ENCODE data around the gene SSB. TPM values are rescaled to one million over a fixed set of nuclear protein-coding genes. Genes with fewer than 3 reads are reported as not detected.

SSB gene
- total RNA-seq (10 to 100 TPM; 14.1 to 36.7 (median 25.0) TPM), polyA plus RNA-seq (10 to 100 TPM; 24.7 to 59.6 TPM)

DNA sequence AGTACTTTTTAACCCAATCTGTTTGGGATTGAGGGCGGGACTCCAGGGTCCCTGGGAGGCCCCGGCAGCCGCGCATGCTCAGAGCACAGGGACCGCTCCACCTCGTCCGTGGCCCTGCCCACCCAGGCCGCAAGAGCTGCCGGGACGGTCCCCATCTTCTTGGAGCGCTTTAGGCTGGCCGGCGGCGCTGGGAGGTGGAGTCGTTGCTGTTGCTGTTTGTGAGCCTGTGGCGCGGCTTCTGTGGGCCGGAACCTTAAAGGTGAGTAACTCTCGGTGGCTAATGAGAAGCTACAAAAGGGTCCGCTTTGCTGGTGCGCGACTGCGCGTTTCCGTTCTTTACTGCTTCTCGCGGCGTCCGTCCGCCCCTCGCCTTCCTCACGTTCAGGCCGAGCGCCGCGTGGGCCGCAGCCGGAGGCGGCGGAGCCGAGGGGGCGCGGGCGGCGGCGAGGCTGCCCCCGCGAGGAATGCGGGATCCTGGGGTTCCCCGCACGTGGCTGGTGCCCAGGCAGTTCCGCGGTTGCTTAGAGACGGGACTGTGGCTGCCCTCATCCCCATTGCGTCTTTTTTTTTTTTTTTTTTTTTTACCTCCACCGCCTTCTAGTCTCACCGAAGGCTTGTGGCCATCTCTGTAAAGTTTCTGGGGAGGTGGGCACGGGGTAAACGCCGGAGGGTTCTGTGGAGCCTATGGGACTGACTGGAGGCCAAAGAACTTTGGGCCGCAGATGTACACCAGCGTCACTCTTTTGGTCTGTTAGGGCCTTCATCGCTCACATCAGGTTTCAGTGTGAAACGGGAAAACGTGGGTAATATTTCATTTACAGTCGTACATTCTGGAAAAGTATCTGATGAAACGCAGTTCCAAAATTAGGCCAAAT is at the start of gene SSB:
Gene SSB, plus strand, starts transcription at position 154 of the 875 bp plus-strand sequence. CDS start 2,090 bp downstream, outside the sequence.
- Histone ChIP-seq H3K27ac (peak within 1 kb of the TSS; percentile 44 to 84 (median 68)), H3K4me1 (peaks cover 0 to 7% (median 0%) of the 10 kb centered on the region in 3 donors), H3K4me3 (peak within 1 kb of the TSS; percentile 61 to 92 (median 78)), H3K27me3 (no peaks in the 10 kb centered on the region), H3K36me3 (no peaks in the 10 kb centered on the region), H3K9me3 (no peaks in the 10 kb centered on the region)
- TF ChIP-seq, protein P1, sequence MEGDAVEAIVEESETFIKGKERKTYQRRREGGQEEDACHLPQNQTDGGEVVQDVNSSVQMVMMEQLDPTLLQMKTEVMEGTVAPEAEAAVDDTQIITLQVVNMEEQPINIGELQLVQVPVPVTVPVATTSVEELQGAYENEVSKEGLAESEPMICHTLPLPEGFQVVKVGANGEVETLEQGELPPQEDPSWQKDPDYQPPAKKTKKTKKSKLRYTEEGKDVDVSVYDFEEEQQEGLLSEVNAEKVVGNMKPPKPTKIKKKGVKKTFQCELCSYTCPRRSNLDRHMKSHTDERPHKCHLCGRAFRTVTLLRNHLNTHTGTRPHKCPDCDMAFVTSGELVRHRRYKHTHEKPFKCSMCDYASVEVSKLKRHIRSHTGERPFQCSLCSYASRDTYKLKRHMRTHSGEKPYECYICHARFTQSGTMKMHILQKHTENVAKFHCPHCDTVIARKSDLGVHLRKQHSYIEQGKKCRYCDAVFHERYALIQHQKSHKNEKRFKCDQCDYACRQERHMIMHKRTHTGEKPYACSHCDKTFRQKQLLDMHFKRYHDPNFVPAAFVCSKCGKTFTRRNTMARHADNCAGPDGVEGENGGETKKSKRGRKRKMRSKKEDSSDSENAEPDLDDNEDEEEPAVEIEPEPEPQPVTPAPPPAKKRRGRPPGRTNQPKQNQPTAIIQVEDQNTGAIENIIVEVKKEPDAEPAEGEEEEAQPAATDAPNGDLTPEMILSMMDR (IDR thresholded peaks at IDR 0.05), result no peak
- DNase-seq (peak; percentile 90 to 97 (median 92)), ATAC-seq (peak; percentile 99 to 100 (median 100)), FAIRE-seq (no peak)
- intact Hi-C loops (cut with DNase I), result no loop called here
- WGBS, 2 donors, result 0 to 1% methylated on average over 66 to 67 of the region's 67 CpGs

DNA sequence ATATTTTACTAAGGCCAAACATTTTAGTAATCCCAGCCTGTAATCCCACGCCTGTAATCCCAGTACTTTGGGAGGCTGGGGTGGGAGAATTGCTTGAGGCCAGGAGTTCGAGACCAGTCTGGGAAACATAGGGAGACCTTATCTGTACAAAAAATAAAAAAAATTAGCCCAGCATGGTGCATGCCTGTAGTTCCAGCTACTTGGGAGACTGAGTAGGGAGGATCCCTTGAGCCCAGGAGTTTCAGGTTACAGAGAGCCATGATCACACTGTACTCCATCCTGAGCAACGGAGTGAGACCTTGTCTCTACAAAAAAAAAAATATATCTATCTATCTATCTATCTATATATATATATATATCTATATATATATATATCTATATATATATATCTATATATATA is 45.9 kb upstream of the SSB start:
- ATAC-seq (no peak), DNase-seq (no peak), FAIRE-seq (no peak)
- Histone ChIP-seq H3K9me3 (no peaks in the 10 kb centered on the region), H3K36me3 (no peaks in the 10 kb centered on the region), H3K27ac (no peak overlapping the region), H3K27me3 (no peaks in the 10 kb centered on the region), H3K4me1 (no peaks in the 10 kb centered on the region), H3K4me3 (no peak overlapping the region)
- intact Hi-C loops (cut with DNase I), result no loop called here
- TF ChIP-seq, protein P1 (IDR thresholded peaks at IDR 0.05), result no peak
- 90 to 92% methylated on average over 3 of the region's 3 CpGs for WGBS, 2 donors

DNA sequence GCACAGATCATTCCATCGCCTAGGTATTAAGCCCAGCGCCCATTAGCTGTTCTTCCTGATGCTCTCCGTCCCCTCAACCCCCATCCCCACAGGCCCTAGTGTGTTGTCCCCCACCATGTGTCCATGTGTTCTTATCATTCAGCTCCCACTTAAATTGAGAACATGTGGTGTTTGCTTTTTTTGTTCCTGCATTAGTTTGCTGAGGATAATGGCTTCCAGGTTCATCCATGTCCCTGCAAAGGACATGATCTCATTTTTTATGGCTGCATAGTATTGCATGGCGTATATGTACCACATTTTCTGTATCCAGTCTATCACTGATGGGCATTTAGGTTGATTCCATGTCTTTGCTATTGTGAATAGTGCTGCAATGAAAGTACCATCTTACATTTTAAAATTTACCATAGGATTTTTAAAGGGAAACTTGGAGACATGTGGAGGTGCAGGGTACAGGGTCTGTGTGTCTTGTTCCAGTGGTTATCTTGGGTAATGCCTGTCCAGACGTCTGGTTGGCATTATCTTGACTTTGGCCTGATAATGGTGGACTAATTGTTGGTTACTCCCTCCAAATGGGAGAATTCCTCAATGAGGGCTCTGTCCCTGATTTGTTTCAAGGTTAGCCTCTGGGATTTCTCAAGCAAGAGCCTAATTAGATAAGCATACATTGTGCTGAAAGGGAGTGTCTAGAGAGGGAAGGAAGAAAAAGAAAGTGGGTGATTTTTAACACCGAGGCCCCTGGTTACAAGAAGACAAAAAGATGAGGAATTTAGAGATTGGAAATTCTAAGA is 43.4 kb upstream of the SSB start:
- no peak for FAIRE-seq
- intact Hi-C loops (cut with DNase I), result no loop called here

DNA sequence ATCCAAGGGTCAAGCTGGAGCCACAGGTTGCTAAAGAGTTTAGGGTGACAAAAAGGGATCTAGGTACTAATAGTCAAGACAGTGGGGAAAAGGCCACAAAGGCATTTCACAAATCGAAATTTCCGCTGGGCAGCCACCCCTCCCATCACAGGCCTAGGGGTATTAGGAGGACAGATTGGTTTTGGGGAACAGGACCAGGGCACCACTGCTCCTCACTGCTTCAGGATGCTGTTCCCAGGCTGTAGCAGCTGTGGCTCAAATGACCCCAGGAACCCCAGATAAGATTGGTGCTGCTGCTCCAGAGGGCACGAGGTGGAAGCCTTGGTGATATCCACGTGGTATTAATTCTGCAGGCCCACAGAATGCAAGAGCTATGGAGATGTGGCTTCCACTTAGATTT is 42.3 kb upstream of the SSB start:
- intact Hi-C loops (cut with DNase I), result no loop called here
- Histone ChIP-seq H3K4me3 (no peak overlapping the region), H3K27ac (no peak overlapping the region), H3K9me3 (no peaks in the 10 kb centered on the region), H3K27me3 (no peaks in the 10 kb centered on the region), H3K36me3 (no peaks in the 10 kb centered on the region), H3K4me1 (peaks cover 0 to under 1% (median 0%) of the 10 kb centered on the region in 3 donors)
- TF ChIP-seq, protein P1 (IDR thresholded peaks at IDR 0.05), result no peak
- DNase-seq, result no peak
- 89 to 94% methylated on average over 4 of the region's 4 CpGs for WGBS, 2 donors
- no peak for FAIRE-seq
- no peak for ATAC-seq

More for the DNA sequence above, 43.4 kb upstream of the SSB start:
- no peak for DNase-seq
- no peaks in the 10 kb centered on the region for H3K27me3 ChIP-seq
- 66 to 79% methylated on average over 6 of the region's 6 CpGs for WGBS, 2 donors
- H3K4me1 ChIP-seq, result no peaks in the 10 kb centered on the region
- H3K36me3 ChIP-seq, result no peaks in the 10 kb centered on the region
- TF ChIP-seq, protein P1 (IDR thresholded peaks at IDR 0.05), result no peak
- no peak overlapping the region for H3K4me3 ChIP-seq
- H3K9me3 ChIP-seq, result no peaks in the 10 kb centered on the region
- no peak for ATAC-seq
- H3K27ac ChIP-seq, result no peak overlapping the region
